ENCODE measurements around the gene FPR3. TPM values are rescaled to one million over a fixed set of nuclear protein-coding genes. Genes with fewer than 3 reads are reported as not detected.

The FPR3 gene
- total and polyA plus RNA-seq, 7 donors: 1.6 to 25.9 (median 4.6) TPM

DNA sequence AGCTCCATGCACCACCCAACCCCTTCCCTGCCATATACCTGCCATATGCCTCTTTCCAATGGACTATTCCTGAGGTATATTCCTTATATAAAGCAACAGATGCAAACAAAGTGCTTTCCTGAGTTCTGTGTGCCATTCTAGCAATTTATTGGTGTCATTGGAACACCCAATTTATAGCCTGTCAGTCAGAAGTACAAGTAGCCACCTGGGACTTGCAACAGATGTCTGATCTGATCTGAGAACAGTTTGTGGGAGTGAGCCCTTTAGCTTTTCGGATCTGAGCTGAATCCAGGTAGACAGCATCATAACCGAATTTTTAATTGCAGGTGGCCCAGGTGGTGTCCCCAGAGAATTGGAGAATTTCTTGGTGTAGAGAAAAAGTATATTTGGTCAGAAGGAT lies 963 bp upstream of the FPR3 start:
- Histone ChIP-seq H3K36me3 (no peaks in the 10 kb centered on the region), H3K4me3 (no peak overlapping the region), H3K27me3 (no peaks in the 10 kb centered on the region), H3K4me1 (peaks cover 0 to 9% (median 1%) of the 10 kb centered on the region in 4 donors), H3K9me3 (no peaks in the 10 kb centered on the region), H3K27ac (no peak overlapping the region)
- intact Hi-C loops (cut with DNase I): no loop called here
- no peak for DNase-seq
- TF ChIP-seq POLR2AphosphoS5 (IDR thresholded peaks at IDR 0.05) (no peak), POLR2A (IDR thresholded peaks at IDR 0.05) (no peak)
- TF ChIP-seq, protein P1, sequence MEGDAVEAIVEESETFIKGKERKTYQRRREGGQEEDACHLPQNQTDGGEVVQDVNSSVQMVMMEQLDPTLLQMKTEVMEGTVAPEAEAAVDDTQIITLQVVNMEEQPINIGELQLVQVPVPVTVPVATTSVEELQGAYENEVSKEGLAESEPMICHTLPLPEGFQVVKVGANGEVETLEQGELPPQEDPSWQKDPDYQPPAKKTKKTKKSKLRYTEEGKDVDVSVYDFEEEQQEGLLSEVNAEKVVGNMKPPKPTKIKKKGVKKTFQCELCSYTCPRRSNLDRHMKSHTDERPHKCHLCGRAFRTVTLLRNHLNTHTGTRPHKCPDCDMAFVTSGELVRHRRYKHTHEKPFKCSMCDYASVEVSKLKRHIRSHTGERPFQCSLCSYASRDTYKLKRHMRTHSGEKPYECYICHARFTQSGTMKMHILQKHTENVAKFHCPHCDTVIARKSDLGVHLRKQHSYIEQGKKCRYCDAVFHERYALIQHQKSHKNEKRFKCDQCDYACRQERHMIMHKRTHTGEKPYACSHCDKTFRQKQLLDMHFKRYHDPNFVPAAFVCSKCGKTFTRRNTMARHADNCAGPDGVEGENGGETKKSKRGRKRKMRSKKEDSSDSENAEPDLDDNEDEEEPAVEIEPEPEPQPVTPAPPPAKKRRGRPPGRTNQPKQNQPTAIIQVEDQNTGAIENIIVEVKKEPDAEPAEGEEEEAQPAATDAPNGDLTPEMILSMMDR (IDR thresholded peaks at IDR 0.05): no peak
- 76 to 84% methylated on average over 2 of the region's 2 CpGs for WGBS, 2 donors

DNA sequence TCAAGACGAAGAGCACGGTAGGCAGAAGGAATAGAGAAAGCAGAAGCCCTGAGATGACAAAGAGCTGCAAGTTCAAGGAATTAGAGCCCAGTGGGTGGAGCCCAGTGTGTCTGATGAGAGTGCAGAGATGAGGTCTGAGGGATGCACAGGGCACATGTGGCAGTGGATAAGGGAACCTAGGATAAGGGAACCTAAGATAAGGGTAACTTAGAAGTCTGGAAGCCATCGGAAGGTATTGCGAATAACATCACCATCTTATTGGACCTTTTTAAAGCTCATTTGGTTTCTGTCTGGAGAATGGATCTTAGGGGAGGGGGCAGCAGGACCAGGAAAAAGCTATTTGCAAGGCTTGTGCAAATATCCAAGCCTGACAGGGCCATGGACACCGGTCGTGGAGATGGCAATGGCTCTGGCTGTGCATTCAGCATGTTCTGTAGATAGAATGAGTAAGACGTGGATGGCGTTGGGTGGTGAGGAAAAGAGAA lies 1.3 kb downstream of the FPR3 start:
- DNase-seq: no peak
- TF ChIP-seq, protein P1 (IDR thresholded peaks at IDR 0.05): no peak
- TF ChIP-seq POLR2AphosphoS5 (IDR thresholded peaks at IDR 0.05) (peak in 3 of 4 donors; percentile 32 to 49 (median 42)), EP300 (IDR thresholded peaks at IDR 0.05) (no peak), POLR2A (IDR thresholded peaks at IDR 0.05) (peak in 1 of 2 donors; percentile 16)
- Histone ChIP-seq H3K27ac (peak overlapping the region in 2 of 4 donors; percentile 36 to 43), H3K4me3 (peak overlapping the region in 2 of 4 donors; percentile 8 to 33), H3K4me1 (peaks cover 0 to 20% (median 9%) of the 10 kb centered on the region in 4 donors), H3K9me3 (no peaks in the 10 kb centered on the region), H3K36me3 (no peaks in the 10 kb centered on the region), H3K27me3 (no peaks in the 10 kb centered on the region)
- intact Hi-C loops (cut with DNase I): no loop called here
- 80 to 82% methylated on average over 8 of the region's 8 CpGs for WGBS, 2 donors

DNA sequence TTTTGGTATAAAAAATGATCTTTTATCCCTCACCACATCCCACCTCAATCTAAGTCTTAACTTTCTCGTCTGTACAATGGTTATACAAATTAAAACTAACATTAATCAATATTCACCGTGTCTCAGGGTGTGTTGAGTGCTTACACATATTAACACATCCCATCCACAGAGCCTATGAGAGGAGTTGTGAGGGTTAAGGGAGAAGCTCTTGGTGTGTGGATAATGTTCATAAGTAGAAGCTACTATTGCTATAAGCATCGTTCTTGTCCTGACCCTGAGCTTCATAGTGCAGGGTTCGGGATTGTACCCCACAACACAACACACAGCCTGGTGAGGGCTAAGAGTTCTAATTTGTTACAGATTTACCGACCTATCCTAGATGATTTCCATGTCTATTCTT lies 2.5 kb downstream of the FPR3 start:
- Histone ChIP-seq H3K27ac (peak overlapping the region in 1 of 4 donors; percentile 58), H3K4me1 (peaks cover 0 to 20% (median 9%) of the 10 kb centered on the region in 4 donors), H3K4me3 (peak overlapping the region in 1 of 4 donors; percentile 33), H3K9me3 (no peaks in the 10 kb centered on the region), H3K36me3 (no peaks in the 10 kb centered on the region), H3K27me3 (no peaks in the 10 kb centered on the region)
- no peak for DNase-seq
- WGBS, 2 donors: 73 to 82% methylated on average over 5 of the region's 5 CpGs
- no peak for TF ChIP-seq POLR2AphosphoS5 (IDR thresholded peaks at IDR 0.05)
- no peak for TF ChIP-seq POLR2A (IDR thresholded peaks at IDR 0.05)
- TF ChIP-seq, protein P1 (IDR thresholded peaks at IDR 0.05): no peak
- no peak for TF ChIP-seq EP300 (IDR thresholded peaks at IDR 0.05)
- intact Hi-C loops (cut with DNase I): no loop called here

DNA sequence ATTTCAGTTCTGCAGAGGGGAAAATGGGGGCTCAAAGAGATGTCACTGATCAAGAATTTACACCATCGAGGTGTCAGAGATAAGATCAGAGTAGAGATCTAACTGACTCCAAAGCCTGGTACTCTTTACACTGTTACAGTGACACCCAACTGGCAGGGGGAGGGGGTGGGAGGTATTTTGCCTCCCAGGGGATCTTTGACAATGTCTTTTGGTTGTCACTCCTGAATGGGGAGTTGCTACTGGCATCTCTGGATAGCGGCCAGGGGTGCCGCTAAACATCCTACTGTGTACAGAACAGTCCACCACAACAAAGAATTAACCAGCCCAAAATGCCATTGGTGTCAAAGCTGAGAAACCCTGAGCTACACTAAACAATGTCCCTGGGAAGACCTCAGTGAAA lies 3.1 kb downstream of the FPR3 start:
- no peak for TF ChIP-seq POLR2A (IDR thresholded peaks at IDR 0.05)
- TF ChIP-seq EP300 (IDR thresholded peaks at IDR 0.05): no peak
- TF ChIP-seq POLR2AphosphoS5 (IDR thresholded peaks at IDR 0.05): no peak
- TF ChIP-seq, protein P1 (IDR thresholded peaks at IDR 0.05): no peak
- peak overlapping the region; percentile 53 to 66 (median 60) for H3K27ac ChIP-seq
- intact Hi-C loops (cut with DNase I): no loop called here

More for the DNA sequence above, 3.1 kb downstream of the FPR3 start:
- DNase-seq: no peak
- Histone ChIP-seq H3K4me1 (peaks cover 0 to 20% (median 9%) of the 10 kb centered on the region in 4 donors), H3K4me3 (no peak overlapping the region), H3K36me3 (no peaks in the 10 kb centered on the region), H3K27me3 (no peaks in the 10 kb centered on the region), H3K9me3 (no peaks in the 10 kb centered on the region)
- 52 to 64% methylated on average over 3 of the region's 3 CpGs for WGBS, 2 donors

Data from sigmoid colon (tissue), 7 donors.